WTC11 (cell line): ENCODE results near the gene RUSC2.

ENCODE experiments used
- AFF4 ChIP-seq: sonication (generic); formaldehyde crosslinking; IDR thresholded peaks from 2 replicates; pipeline ENCODE4 v1.8.1; 2023; ENCODE audit warnings: mild to moderate bottlenecking, missing genetic modification reagents, borderline replicate concordance
- ATF6 ChIP-seq: sonication (generic); formaldehyde crosslinking; IDR thresholded peaks from 2 replicates; pipeline ENCODE4 v1.8.1; 2023; ENCODE audit warnings: mild to moderate bottlenecking, missing genetic modification reagents
- CBFB ChIP-seq: sonication (generic); formaldehyde crosslinking; IDR thresholded peaks from 2 replicates; pipeline ENCODE4 v1.8.1; 2022; ENCODE audit warnings: mild to moderate bottlenecking, low read depth, missing genetic modification reagents
- CTCF ChIP-seq: fragments of 200-600 bp; IDR thresholded peaks from 2 replicates; pipeline ENCODE4 v1.8.0; 2022; ENCODE audit warnings: antibody characterized with exemption
- IRF1 ChIP-seq: sonication (generic); formaldehyde crosslinking; IDR thresholded peaks from 2 replicates; pipeline ENCODE4 v1.8.0; 2023; ENCODE audit warnings: missing genetic modification reagents
- TP53 ChIP-seq: sonication (generic); formaldehyde crosslinking; IDR thresholded peaks from 2 replicates; pipeline ENCODE4 v1.8.1; 2023; ENCODE audit warnings: mild to moderate bottlenecking, missing genetic modification reagents
- ZBTB43 ChIP-seq: sonication (generic); formaldehyde crosslinking; IDR thresholded peaks from 2 replicates; pipeline ENCODE4 v1.8.1; 2023; ENCODE audit warnings: mild to moderate bottlenecking, missing genetic modification reagents

- TF ChIP-seq CTCF (no peak), AFF4 (no peak), ZBTB43 (CRISPR knock-in tag) (no peak), CBFB (CRISPR knock-in tag) (no peak), ATF6 (CRISPR knock-in tag) (no peak), IRF1 (CRISPR knock-in tag) (no peak), TP53 (CRISPR knock-in tag) (no peak)
Observed at GRCh38 chr9:35519692-35520363, 29.9 kb downstream of the RUSC2 start.
